OCI-LY3 (cell line): ENCODE data around the gene SEPTIN1.

Source experiments
- EZH2phosphoT487 ChIP-seq: fragments of 200-600 bp; shearing (Covaris generic); IDR thresholded peaks from 2 replicates; pipeline ENCODE4 v1.6.1; 2018; ENCODE audit warnings: antibody characterized with exemption, mixed run types, low read depth
- TF ChIP-seq, protein P1 (sequence below): fragments of 200-600, 300-600 bp; sonication (generic); IDR thresholded peaks from 2 replicates; pipeline ENCODE4 v1.5.1; 2014; ENCODE audit warnings: antibody characterized with exemption, low read length, low read depth

- TF ChIP-seq, protein P1, sequence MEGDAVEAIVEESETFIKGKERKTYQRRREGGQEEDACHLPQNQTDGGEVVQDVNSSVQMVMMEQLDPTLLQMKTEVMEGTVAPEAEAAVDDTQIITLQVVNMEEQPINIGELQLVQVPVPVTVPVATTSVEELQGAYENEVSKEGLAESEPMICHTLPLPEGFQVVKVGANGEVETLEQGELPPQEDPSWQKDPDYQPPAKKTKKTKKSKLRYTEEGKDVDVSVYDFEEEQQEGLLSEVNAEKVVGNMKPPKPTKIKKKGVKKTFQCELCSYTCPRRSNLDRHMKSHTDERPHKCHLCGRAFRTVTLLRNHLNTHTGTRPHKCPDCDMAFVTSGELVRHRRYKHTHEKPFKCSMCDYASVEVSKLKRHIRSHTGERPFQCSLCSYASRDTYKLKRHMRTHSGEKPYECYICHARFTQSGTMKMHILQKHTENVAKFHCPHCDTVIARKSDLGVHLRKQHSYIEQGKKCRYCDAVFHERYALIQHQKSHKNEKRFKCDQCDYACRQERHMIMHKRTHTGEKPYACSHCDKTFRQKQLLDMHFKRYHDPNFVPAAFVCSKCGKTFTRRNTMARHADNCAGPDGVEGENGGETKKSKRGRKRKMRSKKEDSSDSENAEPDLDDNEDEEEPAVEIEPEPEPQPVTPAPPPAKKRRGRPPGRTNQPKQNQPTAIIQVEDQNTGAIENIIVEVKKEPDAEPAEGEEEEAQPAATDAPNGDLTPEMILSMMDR = no peak
- TF ChIP-seq EZH2phosphoT487 = no peak
These were observed 36.2 kb upstream of the SEPTIN1 start for GRCh38 chr16:30418350-30419181.
